GM19467 (cell line): Measurements from ENCODE around the gene IKZF1.
A peak's percentile ranks its signal among the peaks of the same experiment; 100 is the strongest.

Source experiments
- ATAC-seq: cut with Tn5 transposase; IDR thresholded peaks from one replicate; pipeline ENCODE4 v1.9.1; 2021; ENCODE audit warnings: mild to moderate bottlenecking, moderate library complexity; ENCODE audit not compliant: unreplicated experiment

The IKZF1 gene

DNA sequence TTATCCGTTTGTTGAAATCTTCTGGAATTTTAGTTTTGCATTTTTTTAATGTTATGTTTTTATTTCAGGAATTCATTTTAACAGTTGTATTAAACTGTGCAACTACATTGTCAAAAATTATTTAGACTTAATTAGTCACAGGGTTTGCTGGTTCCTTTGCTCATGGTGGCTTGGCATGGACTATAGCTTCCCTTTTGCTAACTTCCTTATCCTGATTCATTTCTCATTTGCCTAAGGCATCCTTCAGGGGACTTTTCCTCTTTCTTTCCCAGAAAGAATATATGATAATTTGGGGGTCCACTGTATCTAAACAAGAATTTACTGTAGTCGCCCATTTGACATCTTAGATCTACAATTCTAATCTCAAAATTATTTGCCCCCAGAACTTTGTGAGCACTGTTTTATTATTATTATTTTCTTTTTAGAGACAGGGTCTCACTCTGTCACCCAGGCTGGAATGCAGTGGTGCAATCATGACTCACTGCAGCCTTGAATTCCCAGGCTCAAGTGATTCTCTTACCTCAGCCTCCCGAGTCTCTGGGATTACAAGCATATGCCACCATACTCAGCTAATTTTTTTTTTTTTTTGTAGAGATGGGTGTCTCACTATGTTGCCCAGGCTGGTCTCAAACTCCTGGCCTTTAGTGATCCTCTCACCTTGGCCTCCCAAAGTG is 131.8 kb downstream of the IKZF1 start:
- ATAC-seq, result no peak

DNA sequence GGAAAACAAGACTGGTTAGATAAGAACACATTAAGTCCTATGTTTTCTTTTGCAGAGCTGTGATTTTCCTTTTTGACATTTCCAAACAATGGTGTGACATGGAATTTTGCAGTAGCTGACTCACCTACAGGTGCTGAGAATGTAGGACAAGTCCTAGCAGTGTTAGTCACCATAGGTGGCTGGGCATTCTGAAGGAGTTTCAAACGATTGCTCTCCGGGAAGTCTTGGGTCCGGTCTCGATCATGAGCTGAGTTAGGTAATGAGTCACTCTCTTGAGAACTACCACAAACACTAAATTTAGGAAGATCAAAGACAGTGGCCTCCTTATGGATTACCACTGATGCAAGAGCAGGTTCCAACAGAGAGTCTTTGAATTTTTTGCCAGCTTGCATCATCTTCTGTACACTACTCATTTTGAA is 142.0 kb downstream of the IKZF1 start:
- ATAC-seq, result no peak

DNA sequence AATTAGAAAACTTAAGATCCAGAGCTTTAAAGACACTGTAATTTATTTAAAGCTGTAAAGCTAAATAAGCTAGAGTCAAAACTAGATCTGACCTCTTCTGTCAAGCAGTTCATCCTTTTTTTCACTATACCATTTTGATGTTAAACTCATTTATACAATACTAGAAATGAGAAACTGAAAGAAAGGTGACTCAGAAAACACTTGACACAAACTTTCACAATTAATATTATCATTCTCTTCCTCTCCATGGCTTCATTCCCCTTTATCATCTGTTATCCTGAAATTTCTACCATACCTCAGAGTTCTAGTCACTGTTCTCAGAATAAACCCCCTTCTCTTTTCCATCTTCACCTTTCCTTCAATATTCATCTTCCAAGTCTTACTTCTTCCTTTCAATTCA is 144.3 kb downstream of the IKZF1 start:
- ATAC-seq, result no peak

DNA sequence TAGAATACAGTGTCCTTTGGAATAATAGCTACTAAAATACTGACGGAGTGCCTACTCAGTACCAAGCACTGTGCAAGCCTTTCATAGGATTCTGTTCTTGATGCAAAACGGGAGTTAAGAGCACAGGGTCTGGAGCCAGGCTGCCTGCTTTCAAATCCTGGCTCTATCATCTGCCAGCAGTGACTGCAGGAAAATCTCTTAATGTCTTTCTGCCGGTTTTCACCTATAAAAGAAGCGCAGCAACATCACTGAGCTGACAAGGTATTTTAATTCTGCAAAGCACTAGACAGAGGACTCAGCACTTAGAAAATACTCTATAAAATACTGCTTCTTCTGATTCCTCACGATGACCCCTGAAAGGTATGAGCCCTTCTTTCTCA is 145.0 kb downstream of the IKZF1 start:
- ATAC-seq, result no peak

DNA sequence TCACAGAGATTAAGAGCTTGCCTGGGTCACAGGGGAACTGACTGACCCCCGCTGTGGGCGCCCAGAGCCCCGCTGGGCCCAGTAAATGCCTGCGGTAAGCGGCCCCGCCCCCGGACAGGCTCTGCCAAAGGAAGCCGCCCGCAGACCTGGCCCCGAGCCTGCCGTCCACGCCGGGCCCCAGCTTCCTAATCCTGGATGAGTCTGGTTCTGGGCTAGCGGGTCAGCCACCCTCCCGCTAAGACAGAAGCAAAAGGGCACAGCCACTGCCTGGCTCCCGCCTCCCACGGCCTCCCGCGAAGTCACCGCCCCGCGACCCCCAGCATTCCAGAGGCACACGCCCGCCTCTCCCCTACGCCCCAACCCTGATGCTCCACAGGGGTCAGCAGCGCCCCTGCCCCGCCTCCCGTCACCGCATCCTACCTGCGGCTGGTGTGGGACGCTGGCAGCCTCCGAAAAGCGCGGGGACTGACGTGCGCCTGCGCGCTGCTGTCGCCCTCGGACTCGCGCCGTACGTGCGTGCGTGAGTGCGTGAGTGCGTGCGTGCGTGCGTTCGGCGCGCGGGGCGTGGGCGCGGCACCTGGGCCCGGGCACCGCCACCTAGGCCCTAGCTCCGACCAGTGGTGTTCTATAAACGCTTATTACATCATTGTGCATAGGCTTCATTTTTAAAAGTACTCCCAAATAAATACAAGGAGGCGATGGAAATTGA is 145.5 kb downstream of the IKZF1 start, which contains the start of gene FIGNL1:
Gene FIGNL1, minus strand, starts transcription at position 470 of the 709 bp plus-strand sequence. CDS start 3,063 bp downstream, outside the sequence.
- peak; percentile 91 for ATAC-seq

DNA sequence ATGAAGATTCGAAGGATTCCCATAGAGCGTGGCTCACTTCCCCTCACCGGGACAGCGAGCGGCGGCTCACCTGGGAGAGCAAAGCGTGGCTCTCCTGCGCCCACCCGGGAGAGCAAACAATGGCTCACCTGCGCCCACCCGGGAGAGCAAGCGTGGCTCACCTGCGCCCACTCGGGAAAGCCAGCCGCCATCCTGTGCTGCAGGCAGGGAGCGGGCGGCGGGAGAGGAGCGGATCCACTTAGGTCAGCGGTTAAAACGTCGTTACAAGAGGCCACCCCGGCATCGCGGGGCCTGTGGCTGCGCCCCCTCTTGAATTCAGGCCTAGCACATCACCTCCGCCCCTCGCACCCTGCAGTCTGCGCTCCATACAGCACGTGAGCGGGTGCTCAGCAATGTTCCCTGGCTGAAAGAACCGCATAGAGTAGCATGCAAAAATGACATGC is 146.1 kb downstream of the IKZF1 start:
- peak; percentile 22 for ATAC-seq
